GM10266 (cell line): ENCODE results near the gene SERPIND1.

Experiments used
- DNase-seq: peaks from one replicate; pipeline ENCODE4 v3.0.0; 2012; ENCODE audit errors: extremely low spot score
- CTCF ChIP-seq: IDR thresholded peaks from 2 replicates; pipeline ENCODE4 v1.5.1; 2012; ENCODE audit warnings: mild to moderate bottlenecking, low read depth; ENCODE audit not compliant: control insufficient read depth, insufficient read depth; ENCODE audit errors: missing control alignments

Gene SERPIND1

DNA sequence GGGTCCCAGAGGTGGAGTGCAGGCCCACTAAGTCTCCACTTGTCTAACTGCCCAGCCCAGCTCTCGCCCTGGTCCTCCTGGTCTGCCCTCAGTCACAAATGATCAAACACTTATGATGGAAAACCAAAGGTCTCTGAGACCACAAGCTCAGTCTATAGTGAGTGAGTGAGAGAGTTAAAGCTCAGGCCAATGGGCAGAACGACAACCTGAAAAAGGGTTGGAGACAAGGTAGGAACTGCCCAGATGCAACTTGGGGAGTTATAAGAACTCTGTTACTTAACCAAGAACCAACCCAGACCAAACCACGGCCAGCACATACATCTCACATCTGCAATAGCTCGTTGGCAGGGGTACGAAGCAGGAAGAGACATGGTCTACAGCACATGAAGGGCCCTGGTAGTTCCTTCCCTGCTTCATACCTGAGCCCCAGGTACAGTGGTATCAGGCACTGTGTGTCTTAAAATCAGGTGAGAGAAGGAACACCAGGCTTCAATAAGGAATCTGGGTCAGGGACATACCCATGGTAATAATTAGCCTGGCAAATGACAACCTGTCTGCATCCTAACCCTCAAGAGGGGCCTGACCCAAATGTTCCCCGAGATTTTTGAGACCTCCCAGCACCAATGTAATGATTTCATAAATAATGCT lies 35.7 kb downstream of the SERPIND1 start:
- DNase-seq = no peak
- no peak for TF ChIP-seq CTCF

- TF ChIP-seq CTCF = no peak
- no peak for DNase-seq
Observed at GRCh38 chr22:20810645-20811044, 36.7 kb downstream of the SERPIND1 start.

DNA sequence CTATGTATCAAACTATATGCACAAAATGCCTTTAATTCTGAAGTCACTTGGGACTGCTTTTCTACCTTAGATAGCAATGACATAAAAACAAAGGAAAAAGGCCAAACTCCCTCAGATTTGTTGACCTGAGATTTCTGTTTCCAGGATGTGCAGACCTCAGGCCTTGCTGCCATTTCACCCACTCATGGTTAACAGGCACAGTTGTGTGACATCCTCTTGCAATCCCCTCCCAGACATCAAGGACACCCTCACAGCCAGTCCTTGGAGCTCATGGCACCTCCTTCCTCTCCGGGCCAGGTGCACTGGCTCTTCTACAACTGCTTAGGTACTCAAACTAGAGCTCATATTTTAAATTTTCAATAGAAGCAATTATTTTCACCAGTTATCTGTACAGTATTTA lies 37.3 kb downstream of the SERPIND1 start:
- DNase-seq = no peak
- no peak for TF ChIP-seq CTCF

- TF ChIP-seq CTCF = no peak
- DNase-seq = no peak
Observed at GRCh38 chr22:20811971-20812660, 38.2 kb downstream of the SERPIND1 start.

- no peak for DNase-seq
- TF ChIP-seq CTCF = no peak
Observed at GRCh38 chr22:20813056-20813455, 39.1 kb downstream of the SERPIND1 start.

- TF ChIP-seq CTCF = no peak
- DNase-seq = no peak
Observed at GRCh38 chr22:20814221-20814808, 40.4 kb downstream of the SERPIND1 start.
